GM12872 (cell line): ENCODE results near the gene KCTD1.

Experiments used
- CTCF ChIP-seq: IDR thresholded peaks from 3 replicates; pipeline ENCODE4 v1.5.1; 2011; ENCODE audit warnings: low read depth, mild to moderate bottlenecking, low read length, moderate library complexity; ENCODE audit not compliant: insufficient read depth

The KCTD1 gene

GRCh38 chr18:26425148-26425531 is 123.2 kb downstream of the KCTD1 start:
- no peak for TF ChIP-seq CTCF

GRCh38 chr18:26424428-26425147 is 123.8 kb downstream of the KCTD1 start:
- no peak for TF ChIP-seq CTCF

GRCh38 chr18:26422472-26423162 is 125.7 kb downstream of the KCTD1 start:
- no peak for TF ChIP-seq CTCF

DNA sequence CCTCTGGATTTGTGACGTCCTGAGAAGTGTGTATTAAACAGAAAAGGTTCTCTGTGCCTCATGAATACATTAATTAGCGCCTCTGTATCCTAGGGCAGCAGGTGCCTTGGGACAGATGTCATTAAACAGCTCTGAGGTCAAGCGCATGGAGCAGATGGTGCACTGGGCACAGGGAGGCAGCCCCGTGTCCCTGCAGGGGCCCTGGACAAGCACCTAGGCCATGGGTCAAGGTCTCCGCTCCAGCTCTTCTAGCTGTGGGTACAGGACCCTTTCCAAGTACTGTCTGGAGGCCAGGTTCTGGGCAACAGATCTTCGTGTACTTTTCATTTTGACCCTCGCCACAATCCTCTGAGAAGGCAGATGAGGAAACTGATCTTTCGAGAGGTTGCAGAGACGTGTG is 126.4 kb downstream of the KCTD1 start:
- no peak for TF ChIP-seq CTCF

- TF ChIP-seq CTCF: no peak
Observed at GRCh38 chr18:26421503-26421902, 126.8 kb downstream of the KCTD1 start.

DNA sequence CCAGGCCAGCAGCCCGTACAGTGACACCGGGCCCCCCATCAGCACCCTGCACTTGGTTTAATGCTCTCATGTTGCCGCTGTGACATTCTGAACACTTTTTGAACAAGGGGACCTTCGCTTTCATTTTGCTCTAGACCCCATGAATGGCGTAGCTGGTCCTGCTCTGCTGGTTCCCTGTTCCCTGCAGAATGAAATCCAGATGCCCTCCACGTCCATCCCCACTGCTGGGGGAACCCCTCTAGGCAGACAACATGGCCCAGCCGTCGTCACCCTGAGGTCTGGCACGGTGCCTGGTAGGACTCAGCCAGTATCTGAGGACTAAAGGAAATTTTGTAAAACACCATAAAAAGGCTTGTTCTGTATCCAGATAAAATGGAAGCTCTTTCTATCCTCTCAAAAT is 128.6 kb downstream of the KCTD1 start:
- TF ChIP-seq CTCF: no peak

DNA sequence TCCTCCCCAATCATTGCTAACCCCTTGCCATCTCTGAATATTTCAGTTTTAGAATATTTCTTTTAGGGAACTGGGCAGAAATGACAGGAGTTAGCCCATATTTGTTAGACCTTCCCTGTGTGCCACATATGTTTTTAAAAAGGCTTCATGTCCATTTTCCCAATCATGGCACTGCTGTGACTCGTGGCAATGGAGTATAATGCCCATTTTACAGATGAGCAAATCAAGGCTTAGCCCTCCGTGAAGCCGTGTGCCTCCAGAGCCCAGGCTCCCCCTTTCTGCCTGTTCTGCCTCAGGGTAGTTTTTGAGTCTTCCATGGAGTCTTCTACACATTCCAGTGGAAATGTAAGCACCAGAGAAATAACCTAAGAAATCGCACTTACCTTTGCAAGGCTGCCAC is 130.1 kb downstream of the KCTD1 start:
- no peak for TF ChIP-seq CTCF
